ENCODE measurements around the gene XKR8.

GRCh38 chr1:27945020-27945419, 14.8 kb upstream of the XKR8 start:
- TF ChIP-seq CTCF (IDR thresholded peaks at IDR 0.05; ENCODE audit: low read length) (no peak), EZH2 (optimal IDR thresholded peaks at IDR 0.05; ENCODE audit: low read depth, low read length) (no peak), EZH2phosphoT487 (IDR thresholded peaks at IDR 0.05; ENCODE audit: low read length) (no peak)

Measured in MM.1S (cell line).